GM19455 (cell line): ENCODE data around the gene ACBD4.

ENCODE experiments used
- ATAC-seq: cut with Tn5 transposase; IDR thresholded peaks from one replicate; pipeline ENCODE4 v1.9.1; 2021; ENCODE audit not compliant: unreplicated experiment

Gene ACBD4

GRCh38 chr17:45135978-45136791 lies 698 bp downstream of the ACBD4 start:
- ATAC-seq, result no peak

DNA sequence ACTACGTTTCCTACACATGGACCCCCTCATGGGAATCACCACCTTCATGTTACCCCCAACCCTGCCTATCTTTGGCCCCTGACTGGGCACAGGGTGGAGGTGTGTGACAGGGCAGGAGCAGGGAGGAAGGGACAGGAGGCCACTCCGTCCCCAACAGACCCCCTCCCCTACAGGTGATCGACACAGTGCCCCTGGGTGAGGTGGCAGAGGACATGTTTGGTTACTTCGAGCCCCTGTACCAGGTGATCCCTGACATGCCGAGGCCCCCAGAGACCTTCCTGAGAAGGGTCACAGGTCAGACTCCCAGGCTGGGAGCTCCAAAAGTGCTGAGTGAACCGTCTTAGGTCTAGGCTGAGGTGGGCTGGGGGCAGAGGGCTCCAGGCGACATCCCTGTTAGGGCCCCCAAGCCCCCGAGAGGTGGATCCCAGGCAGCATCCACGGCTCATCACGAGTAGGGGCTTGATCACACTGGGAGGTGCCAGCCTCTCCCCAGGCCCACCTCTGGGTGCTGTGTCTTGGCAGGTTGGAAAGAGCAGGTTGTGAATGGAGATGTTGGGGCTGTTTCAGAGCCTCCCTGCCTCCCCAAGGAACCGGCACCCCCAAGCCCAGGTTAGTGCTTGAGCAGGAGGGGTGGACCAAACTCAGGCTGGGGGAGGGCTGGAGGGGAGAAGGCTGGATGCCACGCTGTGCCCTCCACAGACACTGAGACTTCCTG lies 1.5 kb downstream of the ACBD4 start:
- no peak for ATAC-seq

- no peak for ATAC-seq
Observed at GRCh38 chr17:45137561-45138305, 2.2 kb downstream of the ACBD4 start.

DNA sequence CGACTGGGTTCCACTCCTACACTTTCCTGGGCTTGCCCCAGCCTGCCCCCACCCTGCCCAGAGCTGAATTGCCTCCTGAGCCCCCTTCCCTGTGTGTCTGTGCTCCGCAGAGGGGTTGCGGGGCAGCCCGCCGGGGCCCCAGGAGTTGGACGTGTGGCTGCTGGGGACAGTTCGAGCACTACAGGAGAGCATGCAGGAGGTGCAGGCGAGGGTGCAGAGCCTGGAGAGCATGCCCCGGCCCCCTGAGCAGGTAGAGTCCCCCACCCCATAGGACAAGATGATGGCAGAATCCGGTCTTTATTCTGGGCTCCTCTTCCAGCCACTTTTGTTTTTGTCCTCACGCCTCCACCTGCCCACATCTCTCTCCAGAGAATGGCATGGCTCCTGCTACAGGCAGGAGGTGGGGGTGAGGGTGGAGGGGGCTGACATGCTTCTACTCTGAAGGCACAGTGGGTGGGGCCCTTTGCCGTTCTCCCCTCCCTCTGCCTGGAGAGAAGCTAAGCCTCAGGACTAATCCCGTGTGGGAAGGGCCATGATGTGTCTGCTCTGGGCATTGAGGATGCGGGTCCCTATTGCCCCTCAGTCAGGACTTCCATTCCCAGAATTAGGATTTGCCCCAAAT lies 3.5 kb downstream of the ACBD4 start:
- ATAC-seq, result no peak

DNA sequence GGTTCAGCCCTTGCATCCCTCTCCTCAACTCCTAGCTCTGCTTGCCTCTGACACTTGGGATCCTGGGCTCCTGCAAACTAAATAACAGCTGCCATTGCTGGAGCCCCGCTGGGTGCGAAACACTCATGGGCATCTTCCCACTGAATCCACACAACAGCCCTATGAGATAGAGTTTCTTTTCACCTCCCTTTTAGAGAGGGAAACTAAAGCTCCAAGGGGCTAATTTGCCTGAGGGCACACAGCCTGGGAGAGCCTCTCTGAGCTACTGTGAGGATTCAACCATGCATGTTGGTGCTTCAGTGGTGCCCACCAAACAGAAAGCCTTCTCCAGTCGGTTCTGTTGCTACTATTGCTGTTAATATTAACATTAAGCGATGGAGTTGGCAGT lies 4.0 kb downstream of the ACBD4 start:
- no peak for ATAC-seq

DNA sequence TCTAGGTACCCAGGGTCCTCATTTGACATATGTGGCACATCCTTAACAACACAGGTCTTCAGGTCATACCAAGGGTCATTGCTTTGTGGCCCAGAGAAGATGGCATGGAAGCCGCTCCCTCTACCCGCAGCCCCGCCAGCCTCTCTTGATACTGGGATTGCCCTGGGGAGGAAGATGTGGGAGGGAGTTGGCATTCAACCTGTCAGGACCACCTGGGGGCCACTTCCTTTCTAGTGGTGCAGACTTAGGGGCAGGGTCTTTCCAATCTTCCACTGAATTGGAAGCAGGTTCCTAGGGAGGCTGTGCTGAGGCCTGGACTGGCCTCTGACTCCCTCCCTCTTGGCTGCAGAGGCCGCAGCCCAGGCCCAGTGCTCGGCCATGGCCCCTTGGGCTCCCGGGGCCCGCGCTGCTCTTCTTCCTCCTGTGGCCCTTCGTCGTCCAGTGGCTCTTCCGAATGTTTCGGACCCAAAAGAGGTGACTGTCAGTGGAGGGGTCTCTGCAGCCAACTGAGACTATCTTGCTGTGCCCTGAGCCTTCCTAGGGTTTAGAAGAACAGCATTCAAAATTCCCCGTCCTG lies 7.7 kb downstream of the ACBD4 start:
- ATAC-seq, result no peak

GRCh38 chr17:45143767-45144198 lies 8.3 kb downstream of the ACBD4 start:
- ATAC-seq, result no peak

GRCh38 chr17:45144199-45145034 lies 8.9 kb downstream of the ACBD4 start:
- no peak for ATAC-seq

DNA sequence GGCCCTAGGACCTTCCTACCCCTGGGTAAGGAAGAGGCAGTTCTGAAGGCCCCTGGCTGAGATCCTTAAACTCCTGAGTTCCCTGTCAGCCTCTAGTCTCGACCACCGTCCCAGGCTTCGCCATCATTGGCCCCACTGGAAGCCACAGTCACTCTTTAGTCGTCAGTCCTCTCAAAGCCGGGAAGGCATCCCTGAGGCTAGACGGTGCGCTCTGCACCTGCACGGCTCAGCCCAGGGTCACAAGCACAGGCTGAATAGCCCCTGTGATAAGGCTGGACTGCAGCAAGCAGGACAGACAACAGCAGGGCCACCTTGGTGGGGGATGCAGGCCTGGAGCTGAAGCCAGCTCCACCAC lies 9.5 kb downstream of the ACBD4 start:
- no peak for ATAC-seq

DNA sequence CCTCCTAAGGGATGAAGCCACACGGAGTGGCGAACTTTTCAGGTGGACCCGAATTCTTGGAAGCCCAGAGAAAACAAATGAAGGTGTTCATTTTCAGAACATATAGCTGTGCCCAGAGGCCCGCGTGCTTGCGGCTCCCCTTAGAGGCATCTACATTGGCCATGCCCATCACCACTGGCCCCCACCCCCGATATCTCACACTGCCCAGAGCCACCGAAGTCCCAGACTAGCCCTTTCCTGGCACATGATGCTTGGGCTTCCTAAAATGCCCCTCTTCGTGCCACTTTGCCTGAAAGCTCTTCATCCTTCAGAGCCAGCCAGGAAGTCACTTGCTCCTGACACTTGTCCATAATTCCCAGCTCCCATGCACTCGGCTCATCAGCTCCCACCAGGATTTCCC lies 10.7 kb downstream of the ACBD4 start:
- ATAC-seq, result no peak

GRCh38 chr17:45146592-45146889 lies 11.1 kb downstream of the ACBD4 start:
- ATAC-seq, result no peak

DNA sequence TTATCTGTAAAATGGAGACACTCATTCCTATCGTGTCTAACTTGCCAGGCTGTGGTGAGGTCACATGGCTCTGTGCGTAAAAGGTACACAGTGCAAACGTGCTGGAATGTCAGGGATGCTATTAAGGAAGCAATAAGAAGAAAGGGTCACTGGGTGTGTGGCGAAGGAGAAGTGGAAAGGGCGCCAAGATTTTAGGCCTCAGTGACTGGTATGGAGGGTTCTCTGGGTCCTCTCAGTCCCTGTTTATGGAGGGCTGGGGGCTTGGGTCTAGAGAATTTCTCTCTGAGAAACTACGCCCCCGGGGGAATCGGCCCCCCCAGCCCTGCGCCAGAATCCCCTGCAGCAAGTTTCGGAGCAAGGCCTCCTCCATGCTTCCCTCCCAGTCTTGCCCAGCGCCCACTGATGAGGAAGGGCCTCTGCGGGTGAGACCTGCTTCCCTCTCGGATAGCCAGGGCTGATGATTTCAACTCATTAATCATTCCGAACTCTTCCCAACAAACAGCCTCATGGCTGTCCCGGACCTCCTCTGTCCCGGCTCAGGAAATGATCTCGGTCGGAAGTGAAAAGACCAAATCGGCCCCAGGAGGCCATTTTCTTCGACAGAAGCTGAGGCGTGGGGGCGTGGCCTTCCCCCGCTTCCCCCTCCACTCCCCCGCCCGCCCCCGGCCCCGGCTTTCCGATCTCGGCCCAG lies 11.5 kb downstream of the ACBD4 start:
- no peak for ATAC-seq

DNA sequence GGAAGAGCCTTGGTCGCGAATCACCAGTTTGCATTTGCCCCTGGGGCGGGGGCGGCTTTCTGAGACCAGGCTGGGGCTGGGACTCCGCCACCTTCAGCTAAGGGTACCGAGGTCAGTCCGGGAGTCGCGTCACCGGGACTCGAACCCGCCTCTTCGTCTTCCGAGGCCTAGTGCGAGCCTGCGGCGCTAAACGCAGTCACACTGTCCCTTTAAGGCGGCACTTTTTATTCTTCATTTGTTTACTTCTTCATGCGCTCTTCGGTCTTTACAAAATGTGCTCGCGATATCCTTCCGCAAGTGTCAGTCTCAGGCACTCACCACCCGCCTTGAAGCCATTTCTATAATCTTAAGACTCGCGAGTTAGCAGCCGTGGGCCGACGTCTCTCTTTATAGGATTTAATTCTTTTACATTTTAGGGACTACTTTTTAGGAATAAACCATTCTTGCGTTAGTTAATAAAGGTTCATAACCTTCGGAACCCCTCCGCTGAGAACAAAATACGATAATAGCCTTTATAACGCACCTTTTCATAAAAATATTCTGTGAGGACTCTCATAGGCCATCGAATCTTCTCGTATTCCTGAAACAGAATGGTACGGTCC lies 12.2 kb downstream of the ACBD4 start:
- no peak for ATAC-seq

GRCh38 chr17:45148183-45149036 lies 12.9 kb downstream of the ACBD4 start, which contains the start of gene HEXIM1:
HEXIM1 (plus strand) TSS chr17:45148475; CDS start chr17:45149191, 716 bp downstream.
- ATAC-seq, result peak; percentile 59

DNA sequence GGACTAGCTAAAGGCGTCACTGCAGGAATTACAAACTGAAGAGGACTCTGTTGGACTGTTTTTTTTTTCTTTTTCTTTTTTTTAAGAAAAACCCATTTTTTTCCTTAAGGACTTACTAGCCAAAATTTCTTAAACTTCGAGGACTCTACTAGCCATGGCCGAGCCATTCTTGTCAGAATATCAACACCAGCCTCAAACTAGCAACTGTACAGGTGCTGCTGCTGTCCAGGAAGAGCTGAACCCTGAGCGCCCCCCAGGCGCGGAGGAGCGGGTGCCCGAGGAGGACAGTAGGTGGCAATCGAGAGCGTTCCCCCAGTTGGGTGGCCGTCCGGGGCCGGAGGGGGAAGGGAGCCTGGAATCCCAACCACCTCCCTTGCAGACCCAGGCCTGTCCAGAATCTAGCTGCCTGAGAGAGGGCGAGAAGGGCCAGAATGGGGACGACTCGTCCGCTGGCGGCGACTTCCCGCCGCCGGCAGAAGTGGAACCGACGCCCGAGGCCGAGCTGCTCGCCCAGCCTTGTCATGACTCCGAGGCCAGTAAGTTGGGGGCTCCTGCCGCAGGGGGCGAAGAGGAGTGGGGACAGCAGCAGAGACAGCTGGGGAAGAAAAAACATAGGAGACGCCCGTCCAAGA lies 13.7 kb downstream of the ACBD4 start:
- ATAC-seq, result no peak

DNA sequence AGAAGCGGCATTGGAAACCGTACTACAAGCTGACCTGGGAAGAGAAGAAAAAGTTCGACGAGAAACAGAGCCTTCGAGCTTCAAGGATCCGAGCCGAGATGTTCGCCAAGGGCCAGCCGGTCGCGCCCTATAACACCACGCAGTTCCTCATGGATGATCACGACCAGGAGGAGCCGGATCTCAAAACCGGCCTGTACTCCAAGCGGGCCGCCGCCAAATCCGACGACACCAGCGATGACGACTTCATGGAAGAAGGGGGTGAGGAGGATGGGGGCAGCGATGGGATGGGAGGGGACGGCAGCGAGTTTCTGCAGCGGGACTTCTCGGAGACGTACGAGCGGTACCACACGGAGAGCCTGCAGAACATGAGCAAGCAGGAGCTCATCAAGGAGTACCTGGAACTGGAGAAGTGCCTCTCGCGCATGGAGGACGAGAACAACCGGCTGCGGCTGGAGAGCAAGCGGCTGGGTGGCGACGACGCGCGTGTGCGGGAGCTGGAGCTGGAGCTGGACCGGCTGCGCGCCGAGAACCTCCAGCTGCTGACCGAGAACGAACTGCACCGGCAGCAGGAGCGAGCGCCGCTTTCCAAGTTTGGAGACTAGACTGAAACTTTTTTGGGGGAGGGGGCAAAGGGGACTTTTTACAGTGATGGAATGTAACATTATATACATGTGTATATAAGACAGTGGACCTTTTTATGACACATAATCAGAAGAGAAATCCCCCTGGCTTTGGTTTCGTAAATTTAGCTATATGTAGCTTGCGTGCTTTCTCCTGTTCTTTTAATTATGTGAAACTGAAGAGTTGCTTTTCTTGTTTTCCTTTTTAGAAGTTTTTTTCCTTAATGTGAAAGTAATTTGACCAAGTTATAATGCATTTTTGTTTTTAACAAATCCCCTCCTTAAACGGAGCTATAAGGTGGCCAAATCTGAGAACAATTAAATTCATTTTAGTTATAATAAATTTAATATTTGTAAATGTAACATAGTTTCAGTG lies 14.5 kb downstream of the ACBD4 start:
- no peak for ATAC-seq
